H1 (cell line): ENCODE data around the gene NRN1. TPM values are rescaled to one million over a fixed set of nuclear protein-coding genes. Genes with fewer than 3 reads are reported as not detected.
A peak's percentile ranks its signal among the peaks of the same experiment; 100 is the strongest.

Source experiments
- CTCF ChIA-PET: fragments of 300-600 bp; sonication (Branson Sonifier 250); formaldehyde crosslinking; loops from one replicate; lab custom pipeline; 2021; ENCODE audit not compliant: partially characterized antibody; lab: Charles Lee
- POLR2A ChIA-PET: fragments of 300-600 bp; sonication (Branson Sonifier 250); formaldehyde crosslinking; loops from one replicate; lab custom pipeline; 2021; ENCODE audit warnings: inconsistent platforms; ENCODE audit not compliant: partially characterized antibody; lab: Charles Lee
- DNase-seq, 2 experiments: peaks; one replicate each; pipeline versions ENCODE4 v3.0.0 to v3.0.0-alpha.2; 2010 to 2022; ENCODE audit warnings: low spot score in 2 of 2, low read depth in 1 of 2, mixed read lengths in 1 of 2
- FAIRE-seq: peaks from 2 replicates; lab custom pipeline; 2011; peaks lifted over from hg19 to GRCh38; lab: Jason Lieb, UNC
- H2AFZ ChIP-seq: 2 replicates; pipeline ENCODE4 v1.8.1; 2012; ENCODE audit warnings: low read length, inconsistent platforms
- H2AK5ac ChIP-seq: 2 replicates; pipeline ENCODE4 v1.6.1; 2013; ENCODE audit warnings: low read depth, low read length
- H2BK120ac ChIP-seq: replicated peaks from 2 replicates; pipeline ENCODE3; 2013; ENCODE audit warnings: low read depth, low read length, inconsistent platforms
- H2BK12ac ChIP-seq: 2 replicates; pipeline ENCODE4 v1.6.1; 2013; ENCODE audit warnings: low read depth, low read length
- H2BK15ac ChIP-seq: 2 replicates; pipeline ENCODE4 v1.6.1; 2013; ENCODE audit warnings: low read length
- H2BK20ac ChIP-seq: 2 replicates; pipeline ENCODE4 v1.6.1; 2013; ENCODE audit warnings: low read length
- H2BK5ac ChIP-seq: 2 replicates; pipeline ENCODE4 v1.6.1; 2013; ENCODE audit warnings: low read depth, low read length
- H3K14ac ChIP-seq: 2 replicates; pipeline ENCODE4 v1.6.1; 2013; ENCODE audit warnings: inconsistent platforms; ENCODE audit not compliant: insufficient read length
- H3K18ac ChIP-seq: 2 replicates; pipeline ENCODE4 v1.6.1; 2013; ENCODE audit warnings: low read length; ENCODE audit errors: extremely low read depth
- H3K23ac ChIP-seq: 2 replicates; pipeline ENCODE4 v1.6.1; 2013; ENCODE audit warnings: inconsistent platforms; ENCODE audit not compliant: insufficient read length
- H3K23me2 ChIP-seq: 2 replicates; pipeline ENCODE4 v1.6.1; 2013; ENCODE audit warnings: low read depth, low read length
- H3K27ac ChIP-seq: 2 replicates; pipeline ENCODE4 v1.6.1; 2011; ENCODE audit warnings: low read depth, low read length, inconsistent platforms
- H3K27me3 ChIP-seq, 4 experiments: replicated peaks in 1 of 4; 1 replicate in 1 of 4; 2 replicates in 3 of 4; pipeline versions ENCODE4 v1.6.1 to v1.8.1; 2011 to 2013; ENCODE audit warnings: low read length in 3 of 4, mild to moderate bottlenecking in 3 of 4, inconsistent platforms in 2 of 4, mixed read lengths in 2 of 4, moderate library complexity in 1 of 4; ENCODE audit not compliant: control insufficient read depth in 3 of 4, insufficient read depth in 3 of 4; ENCODE audit errors: extremely low read depth in 1 of 4
- H3K36me3 ChIP-seq, 4 experiments: 2 replicates each; pipeline versions ENCODE4 v1.6.1 to v1.8.1; 2011 to 2013; ENCODE audit warnings: mild to moderate bottlenecking in 4 of 4, low read length in 3 of 4, moderate library complexity in 2 of 4, control low read depth in 1 of 4, inconsistent platforms in 1 of 4; ENCODE audit not compliant: insufficient read depth in 4 of 4, control insufficient read depth in 2 of 4
- H3K4ac ChIP-seq: replicated peaks from 2 replicates; pipeline ENCODE3; 2013; ENCODE audit warnings: low read length, low read depth, mixed read lengths, inconsistent platforms; ENCODE audit not compliant: insufficient read length
- H3K4me1 ChIP-seq, 4 experiments: replicated peaks in 1 of 4; 1 replicate in 1 of 4; 2 replicates in 3 of 4; pipeline versions ENCODE4 v1.6.1 to v1.8.1; 2011 to 2013; ENCODE audit warnings: low read length in 3 of 4, inconsistent platforms in 2 of 4, mixed read lengths in 1 of 4; ENCODE audit not compliant: insufficient read depth in 4 of 4, control insufficient read depth in 3 of 4
- H3K4me2 ChIP-seq, 2 experiments: 2 replicates each; pipeline versions ENCODE4 v1.6.1 to v1.8.1; 2011 to 2013; ENCODE audit warnings: low read depth in 2 of 2, low read length in 2 of 2, control low read depth in 1 of 2, inconsistent platforms in 1 of 2, mild to moderate bottlenecking in 1 of 2; ENCODE audit not compliant: insufficient read depth in 1 of 2
- H3K4me3 ChIP-seq, 4 experiments: fragments of 200-600, 300-600 bp in 1 of 4; sonication (generic), shearing (Covaris generic), sonication (Bioruptor Twin) in 1 of 4; 2 replicates each; pipeline versions ENCODE4 v1.5.1 to v1.8.1; 2011 to 2016; ENCODE audit warnings: low read length in 4 of 4, low read depth in 3 of 4, control low read depth in 2 of 4, inconsistent platforms in 2 of 4, mild to moderate bottlenecking in 2 of 4, mixed read lengths in 1 of 4, moderate library complexity in 1 of 4; ENCODE audit not compliant: insufficient read depth in 2 of 4; ENCODE audit errors: extremely low read depth in 1 of 4
- H3K56ac ChIP-seq: replicated peaks from 2 replicates; pipeline ENCODE3; 2013; ENCODE audit warnings: low read depth, mild to moderate bottlenecking, mixed read lengths, low read length, inconsistent platforms; ENCODE audit not compliant: insufficient read length
- H3K79me1 ChIP-seq: 2 replicates; pipeline ENCODE4 v1.6.1; 2013; ENCODE audit warnings: low read depth, low read length, control low read depth
- H3K79me2 ChIP-seq, 2 experiments: 2 replicates each; pipeline versions ENCODE4 v1.6.1 to v1.8.1; 2012 to 2013; ENCODE audit warnings: low read length in 2 of 2, mild to moderate bottlenecking in 2 of 2, inconsistent platforms in 1 of 2; ENCODE audit not compliant: insufficient read depth in 2 of 2, control insufficient read depth in 1 of 2
- H3K9ac ChIP-seq, 4 experiments: replicated peaks in 1 of 4; 1 replicate in 1 of 4; 2 replicates in 3 of 4; pipeline versions ENCODE4 v1.6.1 to v1.8.1; 2011 to 2013; ENCODE audit warnings: low read depth in 3 of 4, low read length in 3 of 4, control low read depth in 2 of 4, mild to moderate bottlenecking in 2 of 4, moderate library complexity in 2 of 4, inconsistent platforms in 1 of 4; ENCODE audit errors: extremely low read depth in 1 of 4
- H3K9me3 ChIP-seq, 2 experiments: 2 replicates each; pipeline versions ENCODE4 v1.6.1 to v1.8.1; 2012 to 2013; ENCODE audit warnings: mild to moderate bottlenecking in 2 of 2, moderate library complexity in 2 of 2, control low read depth in 1 of 2, inconsistent platforms in 1 of 2, low read depth in 1 of 2, low read length in 1 of 2, mixed read lengths in 1 of 2; ENCODE audit not compliant: insufficient read depth in 2 of 2
- H4K20me1 ChIP-seq, 2 experiments: replicated peaks in 1 of 2; 2 replicates each; pipeline versions ENCODE3 to v1.8.1; 2011 to 2013; ENCODE audit warnings: inconsistent platforms in 2 of 2, low read length in 2 of 2, mild to moderate bottlenecking in 1 of 2; ENCODE audit not compliant: insufficient read depth in 2 of 2, control insufficient read depth in 1 of 2
- H4K5ac ChIP-seq: 2 replicates; pipeline ENCODE4 v1.6.1; 2013; ENCODE audit warnings: low read length, low read depth, mixed read lengths, inconsistent platforms; ENCODE audit not compliant: insufficient read length
- H4K8ac ChIP-seq: 2 replicates; pipeline ENCODE4 v1.8.0; 2013; ENCODE audit warnings: mild to moderate bottlenecking, moderate library complexity, low read length, inconsistent platforms; ENCODE audit not compliant: insufficient read depth; ENCODE audit errors: extremely low read depth
- H4K91ac ChIP-seq: replicated peaks from 2 replicates; pipeline ENCODE3; 2013; ENCODE audit warnings: low read length, mixed read lengths, inconsistent platforms; ENCODE audit not compliant: insufficient read length
- CBX8 ChIP-seq: fragments of 300-800, 300-1000 bp; sonication (generic); IDR thresholded peaks from 2 replicates; pipeline ENCODE4 v1.7.1; 2016; ENCODE audit warnings: low read depth, low read length, borderline replicate concordance
- CEBPB ChIP-seq: IDR thresholded peaks from 2 replicates; pipeline ENCODE4 v1.6.1; 2012; ENCODE audit warnings: low read depth, low read length
- CHD2 ChIP-seq: IDR thresholded peaks from 2 replicates; pipeline ENCODE4 v1.6.1; 2012; ENCODE audit warnings: low read length, improper control_type of control experiment
- EZH2 ChIP-seq: fragments of 200-600 bp; sonication (generic); IDR thresholded peaks from 2 replicates; pipeline ENCODE4 v1.7.1; 2012; ENCODE audit warnings: low read depth, mild to moderate bottlenecking, moderate library complexity, low read length, inconsistent platforms; ENCODE audit not compliant: severe bottlenecking
- HDAC2 ChIP-seq, 2 experiments: fragments of 300-600 bp in 1 of 2; sonication (generic) in 1 of 2; IDR thresholded peaks; 2 replicates each; pipeline ENCODE4 v1.6.1; 2011 to 2012; ENCODE audit warnings: low read depth in 2 of 2, low read length in 2 of 2, mild to moderate bottlenecking in 2 of 2, moderate library complexity in 2 of 2, borderline replicate concordance in 1 of 2, inconsistent platforms in 1 of 2
- HDAC6 ChIP-seq: IDR thresholded peaks from one replicate; pipeline ENCODE4 v1.7.1; 2012; ENCODE audit warnings: low read depth, mild to moderate bottlenecking, inconsistent platforms, low read length, moderate library complexity
- PHF8 ChIP-seq: fragments of 200-600 bp; sonication (generic); conservative IDR thresholded peaks from 2 replicates; pipeline ENCODE4 v1.7.1; 2012; ENCODE audit warnings: low read depth, mild to moderate bottlenecking, inconsistent platforms, low read length, moderate library complexity
- RNF2 ChIP-seq: fragments of 200-900, 300-1000 bp; sonication (generic); IDR thresholded peaks from 2 replicates; pipeline ENCODE4 v1.7.1; 2016; ENCODE audit warnings: borderline replicate concordance, low read depth, mild to moderate bottlenecking, antibody characterized with exemption, low read length; ENCODE audit not compliant: poor library complexity, severe bottlenecking; ENCODE audit errors: missing control alignments
- SIN3A ChIP-seq, 2 experiments: IDR thresholded peaks in 1 of 2; conservative IDR thresholded peaks in 1 of 2; 2 replicates each; pipeline ENCODE4 v1.6.1; 2011 to 2012; ENCODE audit warnings: low read length in 2 of 2, improper control_type of control experiment in 1 of 2, low read depth in 1 of 2, mild to moderate bottlenecking in 1 of 2
- SRF ChIP-seq: IDR thresholded peaks from 2 replicates; pipeline ENCODE4 v1.6.1; 2011; ENCODE audit warnings: mild to moderate bottlenecking, low read depth, low read length, moderate library complexity
- TCF12 ChIP-seq: IDR thresholded peaks from 2 replicates; pipeline ENCODE4 v1.6.1; 2011; ENCODE audit warnings: low read depth, mild to moderate bottlenecking, low read length
- WGBS, 2 experiments: shearing (Covaris generic) in 1 of 2; methylation state at CpG; one replicate each; pipeline versions ENCODE4 v1.1.6 to v1.1.7; 2013 to 2015; ENCODE audit warnings: low lambda C conversion rate in 2 of 2, mixed read lengths in 2 of 2, inconsistent platforms in 1 of 2, low coverage in 1 of 2, missing lambda C conversion rate in 1 of 2; ENCODE audit not compliant: insufficient replicate concordance in 2 of 2, insufficient coverage in 1 of 2, insufficient read length in 1 of 2; ENCODE audit errors: extremely low coverage in 1 of 2, missing lambda C conversion rate in 1 of 2; 5-methylcytosine and 5-hydroxymethylcytosine counted together
- polyA plus RNA-seq, 7 experiments: library from polyadenylated mRNA; depleted of rRNA in 3 of 7; stranded (reverse) in 5 of 7; unstranded in 2 of 7; fragments of >200 nt in 5 of 7; fragments of 200-250 nt in 2 of 7; gene quantifications; 1 replicate in 5 of 7; 2 replicates in 1 of 7; 4 replicates in 1 of 7; pipeline versions ENCODE4 v1.2.1 to v1.2.3, GENCODE V29; 2011 to 2013; ENCODE audit warnings: missing spikeins in 2 of 7, mixed read lengths in 2 of 7
- total RNA-seq: library from RNA; stranded (reverse); fragmentation: NEBNext Ultra II Directional; extraction: Animal tissue kit (Norgen Biotek cat#: 25700); gene quantifications from 2 replicates; pipeline ENCODE4 v1.2.1, GENCODE V29; 2021

NRN1 gene
- total and polyA plus RNA-seq, 2 of the 8 experiments (the other 6 are each of a cell fraction or from before 2014, with no cell fraction given): 0.06 to 0.26 TPM

GRCh38 chr6:6003621-6004366 lies 2.9 kb downstream of the NRN1 start:
- WGBS, 2 experiments: 2% methylated on average over 47 of the region's 64 CpGs; no CpG with 5 or more reads in 1 of the 2 experiments
- Histone ChIP-seq H4K91ac (no peak overlapping the region), H3K18ac (peak overlapping the region; percentile 38), H2BK12ac (no peak overlapping the region), H3K36me3 (no peaks in the 10 kb centered on the region), H3K27ac (no peak overlapping the region), H2BK5ac (no peak overlapping the region), H3K14ac (no peak overlapping the region), H3K27me3 (peaks cover 68 to 96% (median 91%) of the 10 kb centered on the region in 4 experiments), H3K4me3 (peak overlapping the region; percentile 22 to 68 (median 50)), H3K79me2 (no peaks in the 10 kb centered on the region), H3K4ac (no peak overlapping the region), H2BK20ac (no peak overlapping the region), H2AFZ (0 out of 2 replicates have a peak overlapping the region, but pooled peaks have one; percentile 1), H3K4me2 (peak overlapping the region; percentile 94 to 97), H3K23me2 (peaks cover 32% of the 10 kb centered on the region), H3K79me1 (no peaks in the 10 kb centered on the region), H3K4me1 (peaks cover 14 to 64% (median 35%) of the 10 kb centered on the region in 4 experiments), H2AK5ac (no peak overlapping the region), H3K56ac (no peak overlapping the region), H2BK120ac (no peak overlapping the region), H3K9ac (no peak overlapping the region), H4K20me1 (peaks cover 13 to 22% of the 10 kb centered on the region in 2 experiments), H3K23ac (no peak overlapping the region), H2BK15ac (no peak overlapping the region), H4K5ac (no peak overlapping the region), H4K8ac (no peak overlapping the region), H3K9me3 (no peaks in the 10 kb centered on the region)
- DNase-seq (peak in 1 of 2 experiments; percentile 85), FAIRE-seq (no peak)
- ChIA-PET CTCF (interaction anchor here (1.0 to 4.4 kb wide), 2 partner anchors 10 to 582 kb away, joined by 3 to 27 read pairs; no protein-coding TSS in a partner anchor), POLR2A (interaction anchor here (0.7 to 2.6 kb wide), 2 partner anchors 9 to 542 kb away, joined by 3 to 8 read pairs; no protein-coding TSS in a partner anchor)
- 0 out of 2 replicates have a peak, but pooled peaks have one; percentile 6 for TF ChIP-seq TCF12
- TF ChIP-seq SIN3A (conservative IDR thresholded peaks at IDR 0.05 in 1 of 2, IDR thresholded peaks at IDR 0.05 in 1 of 2; ENCODE audit: low read depth in 1 of 2, low read length in 2 of 2): no peak
- no peak for TF ChIP-seq SRF
- peak; percentile 72 for TF ChIP-seq EZH2
- no peak for TF ChIP-seq HDAC6
- no peak for TF ChIP-seq HDAC2 (IDR thresholded peaks at IDR 0.05; ENCODE audit: borderline replicate concordance in 1 of 2, low read depth in 2 of 2, low read length in 2 of 2)
- TF ChIP-seq CHD2: no peak
- TF ChIP-seq CEBPB: no peak
- TF ChIP-seq PHF8: no peak; the same call in 1 of the 2 replicates
- TF ChIP-seq CBX8: no peak
- TF ChIP-seq RNF2: peak; percentile 82
